Suppressor macrophage treated with lipopolysaccharide for 4 hours (primary cell): Measurements from ENCODE around the gene ADTRP.
A peak's percentile ranks its signal among the peaks of the same experiment; 100 is the strongest.
"Not testable (repeated sequence)": the region's sequence is repeated elsewhere in the genome, so short reads cannot be mapped to it uniquely, and the experiment has no call there.

ENCODE experiments used
- DNase-seq: peaks from one replicate; pipeline ENCODE4 v3.0.0-alpha.2; 2020

Gene ADTRP

DNA sequence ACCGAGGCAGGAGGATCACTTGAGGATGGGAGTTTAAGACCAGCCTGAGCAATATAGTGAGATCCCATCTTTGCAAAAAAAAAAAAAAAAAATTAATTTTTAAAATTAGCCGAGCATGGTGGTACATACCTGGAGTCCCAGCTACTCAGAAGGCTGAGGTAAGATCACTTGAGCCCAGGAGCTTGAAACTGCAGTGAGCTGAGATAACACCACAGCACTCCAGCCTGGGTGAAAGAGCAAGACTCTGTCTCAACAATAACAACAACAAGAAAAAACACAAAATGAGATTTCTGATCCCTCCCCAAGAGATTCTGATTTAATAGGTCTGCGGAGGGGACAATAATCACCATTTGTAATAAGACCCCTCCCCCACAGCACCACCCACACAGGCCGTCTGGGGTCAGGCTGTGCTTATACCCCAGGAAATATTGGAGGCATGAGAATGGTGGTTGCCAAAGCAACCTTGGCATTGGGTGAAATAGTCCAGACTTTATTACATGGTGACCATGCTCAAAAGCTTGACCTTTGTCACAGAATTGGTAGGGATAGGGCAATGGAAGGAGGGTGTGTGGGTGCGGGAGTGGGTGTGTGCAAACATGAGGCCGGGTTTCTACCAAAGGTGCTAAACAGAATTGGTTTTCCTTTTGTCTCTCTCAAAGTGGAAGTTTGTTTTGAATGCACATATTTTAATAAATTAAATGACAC, 24.4 kb upstream of the ADTRP start:
- no peak for DNase-seq

DNA sequence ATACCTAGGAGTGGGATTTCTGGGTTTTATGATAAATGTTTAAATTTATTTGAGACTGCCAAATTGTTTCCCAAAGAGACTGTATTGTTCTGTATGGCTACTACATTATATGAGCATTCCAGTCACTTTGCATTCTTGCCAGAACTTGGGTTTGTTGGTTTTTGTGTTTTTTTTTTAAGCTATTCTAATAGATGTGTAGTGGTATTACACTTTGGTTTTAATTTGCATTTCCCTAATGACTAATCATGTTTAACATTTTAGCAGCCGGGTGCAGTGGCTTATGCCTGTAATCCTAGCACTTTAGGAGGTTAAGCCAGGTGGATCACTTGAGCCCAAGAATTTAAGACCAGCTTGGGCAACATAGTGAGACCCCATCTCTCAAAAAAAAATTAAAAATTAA, 21.9 kb upstream of the ADTRP start:
- DNase-seq = not testable (repeated sequence)

GRCh38 chr6:11798538-11798937, 19.9 kb upstream of the ADTRP start:
- DNase-seq = no peak

DNA sequence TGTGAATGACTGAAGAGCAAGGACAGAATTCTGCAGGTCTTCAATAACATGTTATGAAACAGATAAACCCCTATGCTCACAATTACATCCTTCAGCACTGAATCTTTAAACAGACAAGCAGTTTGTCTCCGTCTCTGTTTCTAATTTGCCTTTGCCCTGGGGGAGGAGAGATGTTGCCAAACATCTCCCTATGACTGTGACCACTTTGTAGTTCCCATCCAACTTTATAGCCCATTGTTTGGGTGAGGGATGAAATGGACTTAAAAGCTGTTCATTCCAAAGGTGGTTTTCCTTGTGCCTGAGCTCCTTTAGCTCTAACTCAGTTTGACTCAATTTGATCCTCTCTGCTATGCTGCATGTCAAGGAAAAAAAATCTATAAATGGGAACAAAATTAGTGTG, 19.5 kb upstream of the ADTRP start:
- no peak for DNase-seq

- no peak for DNase-seq
These were observed 18.2 kb upstream of the ADTRP start for GRCh38 chr6:11796829-11797228.

GRCh38 chr6:11795403-11795802, 16.8 kb upstream of the ADTRP start:
- DNase-seq = no peak

- DNase-seq = no peak
These were observed 14.7 kb upstream of the ADTRP start for GRCh38 chr6:11793277-11793676.

DNA sequence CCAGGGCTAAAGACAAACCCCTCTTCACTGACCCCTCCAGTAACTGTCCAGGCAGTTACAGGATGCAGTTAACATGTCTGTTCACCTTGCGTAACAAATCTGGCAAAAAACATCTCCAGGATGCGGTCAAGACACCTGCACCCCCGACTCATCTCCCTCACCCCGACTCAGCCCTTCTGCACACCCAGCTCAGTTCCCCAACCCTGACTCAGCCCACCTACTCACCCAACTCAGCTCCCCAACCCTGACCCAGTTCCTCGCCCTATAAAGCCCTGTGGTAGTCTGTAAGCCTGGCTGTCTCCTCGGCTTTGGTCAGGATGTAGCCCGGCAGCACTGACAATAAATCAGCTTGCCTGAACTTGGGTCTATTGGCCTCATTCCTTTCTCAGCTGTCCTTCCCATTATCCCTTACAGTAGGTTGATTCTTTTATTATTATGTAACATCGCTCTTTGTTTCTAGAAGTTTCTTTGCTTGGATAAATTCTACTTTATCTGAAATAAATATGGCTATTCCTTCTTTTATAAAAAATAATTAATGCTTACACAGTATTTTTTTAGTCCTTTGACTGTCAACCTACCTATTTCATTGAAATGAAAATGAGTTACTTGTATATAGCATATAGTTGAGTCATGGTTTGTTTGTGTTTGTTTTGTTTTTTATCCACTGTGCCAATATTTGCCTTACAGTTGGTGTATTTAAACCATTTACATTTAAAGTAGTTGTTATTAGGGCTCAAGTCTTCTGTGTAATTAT, 12.9 kb upstream of the ADTRP start:
- no peak for DNase-seq

GRCh38 chr6:11789744-11790143, 11.1 kb upstream of the ADTRP start:
- DNase-seq = no peak

GRCh38 chr6:11788043-11788442, 9.4 kb upstream of the ADTRP start:
- DNase-seq = no peak

DNA sequence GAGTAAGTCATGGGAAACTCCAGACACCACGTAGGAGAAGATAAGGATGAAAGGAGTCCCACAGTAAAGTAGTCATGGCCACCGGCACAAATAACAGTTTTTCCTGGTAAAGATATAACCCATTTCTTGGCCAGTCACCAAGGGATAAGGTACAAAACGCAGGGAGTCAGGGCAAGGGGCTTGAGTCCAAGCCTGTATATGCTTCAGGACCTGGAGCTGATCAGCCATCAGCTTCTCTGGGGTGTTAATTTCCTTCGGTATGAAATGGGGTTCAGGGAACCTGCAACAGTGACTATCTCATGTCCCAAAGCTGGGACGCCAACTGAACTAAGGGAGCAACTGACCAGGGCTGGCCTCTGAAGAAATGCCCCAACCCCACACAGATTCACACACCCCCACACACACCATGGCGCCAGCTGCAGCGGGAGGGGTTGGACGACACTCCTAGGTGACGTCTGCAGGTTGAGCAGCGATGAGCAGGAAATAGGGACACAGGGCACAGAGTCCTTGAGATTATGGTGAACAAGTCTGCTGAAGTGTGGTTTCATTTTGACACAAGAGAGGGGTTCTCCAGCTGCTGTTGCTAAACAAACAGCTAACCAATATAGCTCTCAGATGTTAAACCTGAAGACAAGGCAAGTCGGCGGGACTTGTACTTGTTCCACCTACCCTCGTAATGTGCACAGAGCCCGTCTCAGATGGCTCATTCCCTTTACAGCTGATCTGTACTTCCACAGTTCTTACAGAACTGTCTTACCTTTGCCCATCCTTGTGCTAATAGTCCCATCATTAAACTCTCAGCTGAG, 7.4 kb upstream of the ADTRP start:
- DNase-seq = no peak

DNA sequence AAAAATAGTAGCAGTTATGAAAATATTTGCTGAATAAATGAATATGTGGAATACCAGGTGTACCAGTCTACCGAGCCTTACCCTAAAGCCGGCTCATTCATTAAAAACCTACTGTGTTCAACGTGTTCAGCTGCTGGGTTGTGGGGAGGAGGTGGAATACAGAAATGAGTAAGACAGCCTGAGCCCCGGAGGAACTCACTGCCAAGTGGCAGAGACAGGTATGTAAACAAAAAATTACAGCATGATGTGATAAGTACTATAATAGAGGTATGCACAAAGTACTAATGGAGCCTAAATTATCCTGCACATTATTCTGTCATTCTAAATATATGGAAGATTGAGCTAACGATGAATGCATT, 6.8 kb upstream of the ADTRP start:
- DNase-seq = no peak

GRCh38 chr6:11784341-11784740, 5.7 kb upstream of the ADTRP start:
- no peak for DNase-seq

GRCh38 chr6:11783524-11784064, 5.0 kb upstream of the ADTRP start:
- DNase-seq = no peak

DNA sequence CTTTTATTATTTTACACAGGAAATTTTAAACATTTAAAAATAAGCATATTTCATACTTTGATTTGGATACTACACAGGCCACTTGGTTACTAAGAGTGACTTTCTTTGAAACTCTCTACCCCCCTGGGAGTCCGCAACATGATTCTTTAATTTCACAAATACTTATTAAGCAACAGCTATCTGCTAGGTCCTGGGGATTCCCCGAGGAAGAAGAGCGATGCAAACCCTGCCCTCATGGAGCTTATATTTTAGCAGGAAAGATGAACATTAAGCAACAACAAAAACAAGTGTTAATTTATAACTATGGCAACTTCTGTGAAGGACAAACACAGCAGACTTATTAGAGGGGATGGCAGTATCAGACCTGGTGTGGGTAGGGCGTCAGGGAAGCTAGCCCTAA, 3.9 kb upstream of the ADTRP start:
- no peak for DNase-seq

- DNase-seq = no peak
These were observed 1.5 kb upstream of the ADTRP start for GRCh38 chr6:11780097-11780428.

- peak; percentile 90 for DNase-seq
These were observed 910 bp upstream of the ADTRP start for GRCh38 chr6:11779329-11780096.

- no peak for DNase-seq
These were observed 567 bp downstream of the ADTRP start for GRCh38 chr6:11778036-11778435.

- DNase-seq = no peak
These were observed 2.7 kb downstream of the ADTRP start for GRCh38 chr6:11775791-11776409.

DNA sequence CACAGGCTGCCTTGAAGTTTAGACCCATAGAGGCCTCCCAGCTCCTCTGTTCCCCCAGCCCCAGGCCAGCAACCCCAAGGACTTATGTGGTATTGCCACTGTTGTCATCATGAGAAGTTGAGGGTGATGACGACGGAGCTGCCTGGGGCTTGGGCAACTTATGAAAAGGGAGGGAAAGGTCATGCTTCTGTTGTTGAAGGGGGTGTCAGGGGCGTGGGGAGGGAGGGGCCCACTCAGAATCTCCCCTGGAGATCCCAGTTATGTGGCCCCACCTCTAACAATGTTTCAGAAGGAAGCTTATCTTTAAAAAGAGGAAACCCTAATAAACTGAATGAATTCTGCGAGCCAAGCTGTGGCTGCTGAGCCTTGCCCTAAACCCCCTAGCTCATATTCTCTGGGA, 4.2 kb downstream of the ADTRP start:
- peak; percentile 83 for DNase-seq

DNA sequence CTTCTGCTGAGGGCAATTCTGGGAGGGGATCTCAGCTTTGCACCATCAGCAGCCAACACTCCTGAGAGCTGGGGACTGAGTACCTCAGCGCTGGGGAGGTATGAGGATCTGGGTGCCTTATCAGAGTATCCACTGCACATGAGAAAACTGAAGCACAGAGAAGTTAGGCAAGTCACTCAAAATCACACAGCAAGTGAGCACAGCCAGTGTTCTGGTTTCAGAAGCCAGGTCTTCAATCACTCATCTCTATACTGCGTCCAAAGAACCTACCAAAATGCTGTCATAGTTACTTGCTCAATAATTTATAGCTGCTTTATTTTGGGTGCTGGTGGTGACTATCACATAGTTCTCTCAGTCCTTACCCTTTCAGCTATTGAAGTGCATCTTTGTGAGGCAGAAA, 5.0 kb downstream of the ADTRP start:
- no peak for DNase-seq

- DNase-seq = no peak
These were observed 5.6 kb downstream of the ADTRP start for GRCh38 chr6:11773013-11773412.
